GM20000 (cell line): ENCODE measurements around the gene IRX2.

Experiments used
- DNase-seq: peaks from one replicate; pipeline ENCODE4 v3.0.0; 2012; ENCODE audit warnings: low spot score
- CTCF ChIP-seq: IDR thresholded peaks from 2 replicates; pipeline ENCODE4 v1.5.1; 2012; ENCODE audit warnings: mild to moderate bottlenecking, control low read depth; ENCODE audit errors: extremely low read depth, missing control alignments

IRX2 gene

GRCh38 chr5:2704806-2705645, 46.5 kb downstream of the IRX2 start:
- no peak for TF ChIP-seq CTCF
- DNase-seq, result no peak

GRCh38 chr5:2704111-2704510, 47.4 kb downstream of the IRX2 start:
- DNase-seq, result no peak
- TF ChIP-seq CTCF, result no peak

- no peak for TF ChIP-seq CTCF
- no peak for DNase-seq
Observed at GRCh38 chr5:2703615-2704014, 47.9 kb downstream of the IRX2 start.

GRCh38 chr5:2703041-2703440, 48.4 kb downstream of the IRX2 start:
- no peak for TF ChIP-seq CTCF
- no peak for DNase-seq

GRCh38 chr5:2702096-2702879, 49.2 kb downstream of the IRX2 start:
- TF ChIP-seq CTCF, result no peak

GRCh38 chr5:2701592-2701991, 49.9 kb downstream of the IRX2 start:
- TF ChIP-seq CTCF, result no peak
- no peak for DNase-seq

More at GRCh38 chr5:2702096-2702879, 49.2 kb downstream of the IRX2 start:
- DNase-seq, result no peak

GRCh38 chr5:2700876-2701275, 50.6 kb downstream of the IRX2 start:
- no peak for DNase-seq
- TF ChIP-seq CTCF, result no peak
